22Rv1 (cell line): ENCODE measurements around the gene RASGEF1C.

ENCODE experiments used
- H3K27ac ChIP-seq: fragments of 450-650 bp; 2 replicates; pipeline ENCODE4 v1.5.1; 2017
- ZFX ChIP-seq: fragments of 450-650 bp; IDR thresholded peaks from 2 replicates; pipeline ENCODE4 v1.6.1; 2017; ENCODE audit warnings: antibody characterized with exemption, borderline replicate concordance
- TF ChIP-seq, protein P1 (sequence below): fragments of 450-650 bp; IDR thresholded peaks from 2 replicates; pipeline ENCODE4 v1.5.1; 2017; ENCODE audit warnings: mild to moderate bottlenecking

Gene RASGEF1C

GRCh38 chr5:180084638-180085561 lies 124.1 kb downstream of the RASGEF1C start:
- no peak overlapping the region for H3K27ac ChIP-seq
- TF ChIP-seq ZFX, result no peak
- TF ChIP-seq, protein P1, sequence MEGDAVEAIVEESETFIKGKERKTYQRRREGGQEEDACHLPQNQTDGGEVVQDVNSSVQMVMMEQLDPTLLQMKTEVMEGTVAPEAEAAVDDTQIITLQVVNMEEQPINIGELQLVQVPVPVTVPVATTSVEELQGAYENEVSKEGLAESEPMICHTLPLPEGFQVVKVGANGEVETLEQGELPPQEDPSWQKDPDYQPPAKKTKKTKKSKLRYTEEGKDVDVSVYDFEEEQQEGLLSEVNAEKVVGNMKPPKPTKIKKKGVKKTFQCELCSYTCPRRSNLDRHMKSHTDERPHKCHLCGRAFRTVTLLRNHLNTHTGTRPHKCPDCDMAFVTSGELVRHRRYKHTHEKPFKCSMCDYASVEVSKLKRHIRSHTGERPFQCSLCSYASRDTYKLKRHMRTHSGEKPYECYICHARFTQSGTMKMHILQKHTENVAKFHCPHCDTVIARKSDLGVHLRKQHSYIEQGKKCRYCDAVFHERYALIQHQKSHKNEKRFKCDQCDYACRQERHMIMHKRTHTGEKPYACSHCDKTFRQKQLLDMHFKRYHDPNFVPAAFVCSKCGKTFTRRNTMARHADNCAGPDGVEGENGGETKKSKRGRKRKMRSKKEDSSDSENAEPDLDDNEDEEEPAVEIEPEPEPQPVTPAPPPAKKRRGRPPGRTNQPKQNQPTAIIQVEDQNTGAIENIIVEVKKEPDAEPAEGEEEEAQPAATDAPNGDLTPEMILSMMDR, result no peak

DNA sequence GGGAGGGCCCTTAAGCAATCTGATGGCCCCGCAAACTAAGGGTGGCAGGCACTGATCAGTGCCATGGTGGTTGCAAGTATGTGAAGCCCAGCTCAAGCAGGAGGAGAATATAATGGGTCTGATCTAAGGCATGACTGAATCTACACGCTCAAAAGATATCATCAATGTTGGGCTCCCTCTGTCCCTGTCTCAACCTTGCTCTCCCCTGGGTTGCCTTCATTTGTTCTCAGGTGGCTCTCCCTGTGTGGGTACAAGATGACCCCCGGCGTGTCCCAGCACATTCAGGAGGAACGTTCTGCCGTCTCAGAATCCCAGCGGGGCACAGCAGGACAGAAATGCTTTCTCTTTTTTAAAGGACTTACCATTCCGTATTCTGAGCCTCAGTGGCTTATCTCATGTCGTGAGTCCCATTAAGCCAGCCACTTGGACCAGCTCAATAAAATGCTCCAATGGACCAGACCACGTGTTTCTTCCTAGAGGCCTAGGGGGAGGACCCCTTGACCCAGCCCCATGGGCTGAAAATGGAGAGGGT lies 125.4 kb downstream of the RASGEF1C start:
- TF ChIP-seq, protein P1, result no peak
- no peak for TF ChIP-seq ZFX
- H3K27ac ChIP-seq, result no peak overlapping the region

- H3K27ac ChIP-seq, result no peak overlapping the region
- no peak for TF ChIP-seq ZFX
- TF ChIP-seq, protein P1, result no peak
Observed at GRCh38 chr5:180082633-180083420, 126.2 kb downstream of the RASGEF1C start.

DNA sequence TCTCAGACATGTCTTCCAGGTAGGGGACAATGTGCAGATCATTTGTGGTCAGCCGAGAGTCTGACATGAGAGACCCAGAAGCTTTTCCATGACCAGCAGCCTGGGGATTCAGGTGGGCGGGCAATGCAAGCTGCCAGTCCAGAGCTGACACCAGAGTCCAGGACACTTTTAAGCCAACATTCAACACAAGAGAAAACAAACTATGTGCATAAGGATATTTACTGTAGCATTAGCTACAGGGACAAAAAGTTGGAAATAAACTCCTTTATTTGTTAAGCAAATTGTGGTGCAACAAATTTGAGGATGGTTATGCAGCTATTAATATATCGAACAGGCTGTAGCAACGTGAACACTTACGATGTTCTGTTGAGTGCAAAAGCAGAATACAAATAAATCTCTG lies 127.5 kb downstream of the RASGEF1C start:
- TF ChIP-seq ZFX, result no peak
- TF ChIP-seq, protein P1, result no peak
- H3K27ac ChIP-seq, result no peak overlapping the region

- TF ChIP-seq, protein P1, result no peak
- no peak for TF ChIP-seq ZFX
- H3K27ac ChIP-seq, result no peak overlapping the region
Observed at GRCh38 chr5:180080486-180081280, 128.3 kb downstream of the RASGEF1C start.

- no peak overlapping the region for H3K27ac ChIP-seq
- TF ChIP-seq ZFX, result no peak
- TF ChIP-seq, protein P1, result no peak
Observed at GRCh38 chr5:180079702-180080466, 129.1 kb downstream of the RASGEF1C start.
